Measurements from ENCODE around the gene JPT2. TPM values are rescaled to one million over a fixed set of nuclear protein-coding genes. Genes with fewer than 3 reads are reported as not detected.

Gene JPT2
- total RNA-seq, 2 experiments from 2014 or later: 61.5 to 62.2 TPM

DNA sequence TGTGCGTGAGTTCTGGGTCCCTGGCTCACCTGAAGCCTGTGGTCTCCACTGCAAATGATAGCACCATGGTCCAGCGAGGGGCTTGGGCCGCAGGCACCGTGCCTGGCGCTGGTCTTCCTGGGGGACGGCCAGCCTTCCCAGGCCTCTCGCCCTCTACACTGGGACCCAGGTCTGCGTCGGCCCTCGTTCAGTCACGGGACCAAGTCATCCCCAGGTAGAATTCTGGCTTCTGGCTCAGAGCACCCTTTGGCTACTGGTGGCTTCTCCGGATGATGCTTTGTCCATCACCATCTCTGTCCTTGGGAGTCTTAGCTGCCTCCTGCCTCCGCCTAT, 45.5 kb upstream of the JPT2 start:
- peaks cover 22% of the 10 kb centered on the region for H3K36me3 Mint-ChIP-seq (ENCODE audit: low read depth)
- POLR2A ChIA-PET: no interaction called here
- H3K27ac Mint-ChIP-seq: no peak overlapping the region
- ATAC-seq (no peak), DNase-seq (no peak)
- CTCF ChIA-PET: interaction anchor here (1.1 kb wide), 1 partner anchor 204 kb away, joined by 3 read pairs; no protein-coding TSS in a partner anchor
- H3K27me3 Mint-ChIP-seq: no peaks in the 10 kb centered on the region
- TF ChIP-seq, protein P1, sequence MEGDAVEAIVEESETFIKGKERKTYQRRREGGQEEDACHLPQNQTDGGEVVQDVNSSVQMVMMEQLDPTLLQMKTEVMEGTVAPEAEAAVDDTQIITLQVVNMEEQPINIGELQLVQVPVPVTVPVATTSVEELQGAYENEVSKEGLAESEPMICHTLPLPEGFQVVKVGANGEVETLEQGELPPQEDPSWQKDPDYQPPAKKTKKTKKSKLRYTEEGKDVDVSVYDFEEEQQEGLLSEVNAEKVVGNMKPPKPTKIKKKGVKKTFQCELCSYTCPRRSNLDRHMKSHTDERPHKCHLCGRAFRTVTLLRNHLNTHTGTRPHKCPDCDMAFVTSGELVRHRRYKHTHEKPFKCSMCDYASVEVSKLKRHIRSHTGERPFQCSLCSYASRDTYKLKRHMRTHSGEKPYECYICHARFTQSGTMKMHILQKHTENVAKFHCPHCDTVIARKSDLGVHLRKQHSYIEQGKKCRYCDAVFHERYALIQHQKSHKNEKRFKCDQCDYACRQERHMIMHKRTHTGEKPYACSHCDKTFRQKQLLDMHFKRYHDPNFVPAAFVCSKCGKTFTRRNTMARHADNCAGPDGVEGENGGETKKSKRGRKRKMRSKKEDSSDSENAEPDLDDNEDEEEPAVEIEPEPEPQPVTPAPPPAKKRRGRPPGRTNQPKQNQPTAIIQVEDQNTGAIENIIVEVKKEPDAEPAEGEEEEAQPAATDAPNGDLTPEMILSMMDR (IDR thresholded peaks at IDR 0.05): no peak
- intact Hi-C loops (cut with micrococcal nuclease): no loop called here
- no peaks in the 10 kb centered on the region for H3K9me3 Mint-ChIP-seq
- H3K4me1 Mint-ChIP-seq (ENCODE audit: low read depth): peaks cover 3% of the 10 kb centered on the region
- H3K4me3 Mint-ChIP-seq: no peak overlapping the region

DNA sequence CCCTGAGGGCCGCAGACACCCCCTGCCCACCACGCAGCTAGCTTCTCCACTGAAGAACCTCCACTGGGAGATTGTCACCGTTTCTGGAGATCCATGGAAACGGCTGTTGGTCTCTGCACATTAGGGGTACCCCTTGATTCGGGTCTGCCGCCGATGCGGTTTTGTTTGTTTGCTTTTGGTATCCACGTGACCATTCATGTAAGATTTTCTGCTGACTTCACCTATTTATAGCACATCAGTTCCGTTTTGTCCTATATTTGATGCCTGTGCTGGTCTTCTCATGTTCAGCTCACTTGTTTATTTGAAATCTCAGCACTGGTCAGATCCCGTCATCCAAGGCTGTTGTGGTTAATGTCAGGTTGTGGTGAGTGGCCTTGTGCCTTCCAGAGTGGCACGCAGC, 44.8 kb upstream of the JPT2 start:
- Mint-ChIP-seq H3K4me3 (no peak overlapping the region), H3K27ac (no peak overlapping the region), H3K4me1 (ENCODE audit: low read depth) (peaks cover 3% of the 10 kb centered on the region), H3K9me3 (no peaks in the 10 kb centered on the region), H3K27me3 (no peaks in the 10 kb centered on the region), H3K36me3 (ENCODE audit: low read depth) (peaks cover 22% of the 10 kb centered on the region)
- CTCF ChIA-PET: no interaction called here
- DNase-seq (no peak), ATAC-seq (no peak)
- POLR2A ChIA-PET: no interaction called here
- intact Hi-C loops (cut with micrococcal nuclease): no loop called here
- TF ChIP-seq, protein P1 (IDR thresholded peaks at IDR 0.05): no peak

DNA sequence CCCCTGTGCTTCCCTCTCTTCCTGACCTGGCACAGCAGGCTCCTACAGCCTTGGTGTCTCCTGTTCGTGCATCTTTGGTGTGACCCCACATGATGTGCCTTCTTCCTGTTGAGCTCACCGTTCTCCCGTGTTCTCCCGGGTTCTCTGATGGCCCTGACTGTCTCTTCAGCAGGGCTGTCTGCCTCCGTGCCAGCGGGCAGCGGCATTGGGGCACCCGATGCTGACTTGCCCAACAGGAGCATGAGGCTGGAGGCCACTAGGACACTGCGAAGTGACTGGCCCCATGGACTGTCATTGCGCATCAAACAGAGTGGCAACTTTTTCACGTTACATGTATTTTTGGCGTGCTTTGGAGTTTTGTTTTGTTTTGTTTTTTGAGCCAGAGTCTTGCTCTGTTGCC, 43.5 kb upstream of the JPT2 start:
- no peaks in the 10 kb centered on the region for H3K9me3 Mint-ChIP-seq
- no peak overlapping the region for H3K4me3 Mint-ChIP-seq
- H3K36me3 Mint-ChIP-seq (ENCODE audit: low read depth): peaks cover 22% of the 10 kb centered on the region
- intact Hi-C loops (cut with micrococcal nuclease): no loop called here
- POLR2A ChIA-PET: interaction anchor here (0.6 kb wide), 1 partner anchor 8 kb away, joined by 3 read pairs; no protein-coding TSS in a partner anchor
- CTCF ChIA-PET: no interaction called here
- ATAC-seq: no peak
- TF ChIP-seq, protein P1 (IDR thresholded peaks at IDR 0.05): no peak
- H3K27me3 Mint-ChIP-seq: no peaks in the 10 kb centered on the region
- no peaks in the 10 kb centered on the region for H3K4me1 Mint-ChIP-seq (ENCODE audit: low read depth)
- H3K27ac Mint-ChIP-seq: no peak overlapping the region
- DNase-seq: no peak

DNA sequence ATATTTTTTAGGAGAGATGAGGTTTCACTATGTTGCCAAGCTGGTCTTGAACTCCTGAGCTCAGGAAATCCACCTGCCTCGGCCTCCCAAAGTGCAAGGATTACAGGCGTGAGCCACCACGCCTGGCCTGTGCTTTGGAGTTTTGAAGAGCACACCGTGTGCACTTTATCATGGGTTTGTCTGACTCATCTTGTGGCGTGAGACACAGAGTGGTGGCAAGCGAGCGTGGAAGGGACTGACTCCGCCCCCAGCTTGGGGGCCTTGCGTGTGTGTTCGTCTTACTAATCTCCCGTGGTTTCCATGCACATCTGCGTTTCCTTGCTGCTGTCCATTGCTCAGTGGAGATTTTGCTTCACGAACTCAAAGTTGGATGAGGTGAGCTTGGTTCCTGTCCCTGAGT, 43.0 kb upstream of the JPT2 start:
- peak; percentile 45 for ATAC-seq
- Mint-ChIP-seq H3K9me3 (no peaks in the 10 kb centered on the region), H3K4me1 (ENCODE audit: low read depth) (no peaks in the 10 kb centered on the region), H3K4me3 (no peak overlapping the region), H3K36me3 (ENCODE audit: low read depth) (peaks cover 20% of the 10 kb centered on the region), H3K27me3 (no peaks in the 10 kb centered on the region), H3K27ac (no peak overlapping the region)
- ChIA-PET CTCF (interaction anchor here (0.6 kb wide), 1 partner anchor 13 kb away, joined by 3 read pairs; no protein-coding TSS in a partner anchor), POLR2A (interaction anchor here (0.6 kb wide), 1 partner anchor 9 kb away, joined by 3 read pairs; no protein-coding TSS in a partner anchor)
- intact Hi-C loops (cut with micrococcal nuclease): no loop called here
- DNase-seq: no peak
- TF ChIP-seq, protein P1 (IDR thresholded peaks at IDR 0.05): no peak

DNA sequence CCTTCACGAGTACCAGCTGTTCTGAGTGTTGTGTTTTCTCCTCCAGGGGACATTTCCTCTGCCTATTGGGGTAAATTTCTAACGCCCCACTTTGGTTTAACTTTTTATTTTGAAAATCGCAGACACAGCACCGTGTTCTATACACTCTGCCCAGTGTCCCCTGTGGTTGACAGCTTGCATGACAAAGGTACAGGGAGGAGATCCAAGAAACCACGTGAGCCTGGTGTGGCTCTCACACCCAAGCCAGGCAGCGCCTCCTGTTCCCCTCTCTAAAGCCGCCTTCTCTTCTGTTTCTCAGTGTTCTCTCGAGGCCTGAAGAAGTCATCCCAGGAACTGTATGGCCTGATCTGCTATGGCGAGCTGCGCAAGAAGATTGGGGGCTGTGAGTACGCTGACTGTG, 40.6 kb upstream of the JPT2 start:
- peaks cover 27% of the 10 kb centered on the region for H3K36me3 Mint-ChIP-seq (ENCODE audit: low read depth)
- no peak overlapping the region for H3K27ac Mint-ChIP-seq
- no peaks in the 10 kb centered on the region for H3K4me1 Mint-ChIP-seq (ENCODE audit: low read depth)
- no peak for DNase-seq
- CTCF ChIA-PET: no interaction called here
- no peak overlapping the region for H3K4me3 Mint-ChIP-seq
- intact Hi-C loops (cut with micrococcal nuclease): no loop called here
- no peaks in the 10 kb centered on the region for H3K9me3 Mint-ChIP-seq
- POLR2A ChIA-PET: interaction anchor here (1.2 kb wide), 1 partner anchor 40 kb away, joined by 3 read pairs; the partner anchor contains the start of gene JPT2
- no peaks in the 10 kb centered on the region for H3K27me3 Mint-ChIP-seq
- no peak for ATAC-seq
- TF ChIP-seq, protein P1 (IDR thresholded peaks at IDR 0.05): no peak

Data from activated CD8-positive, alpha-beta T cell treated with anti-CD3 and anti-CD28 coated beads for 36 hours (primary cell).